Measurements from ENCODE around the gene MICALL2.

MICALL2 gene

GRCh38 chr7:1402110-1402790 lies 57.0 kb downstream of the MICALL2 start:
- no peak for DNase-seq (ENCODE audit: low read depth)
- no peak overlapping the region for H3K4me3 ChIP-seq (replicated peaks; ENCODE audit: low read depth, low read length)
- TF ChIP-seq CTCF (IDR thresholded peaks at IDR 0.05; ENCODE audit: low read length, missing control alignments): no peak

GRCh38 chr7:1401011-1401410 lies 58.3 kb downstream of the MICALL2 start:
- H3K4me3 ChIP-seq (replicated peaks; ENCODE audit: low read depth, low read length): no peak overlapping the region
- DNase-seq (ENCODE audit: low read depth): no peak
- no peak for TF ChIP-seq CTCF (IDR thresholded peaks at IDR 0.05; ENCODE audit: low read length, missing control alignments)

GRCh38 chr7:1400371-1400770 lies 58.9 kb downstream of the MICALL2 start:
- no peak overlapping the region for H3K4me3 ChIP-seq (replicated peaks; ENCODE audit: low read depth, low read length)
- no peak for TF ChIP-seq CTCF (IDR thresholded peaks at IDR 0.05; ENCODE audit: low read length, missing control alignments)
- DNase-seq (ENCODE audit: low read depth): no peak

DNA sequence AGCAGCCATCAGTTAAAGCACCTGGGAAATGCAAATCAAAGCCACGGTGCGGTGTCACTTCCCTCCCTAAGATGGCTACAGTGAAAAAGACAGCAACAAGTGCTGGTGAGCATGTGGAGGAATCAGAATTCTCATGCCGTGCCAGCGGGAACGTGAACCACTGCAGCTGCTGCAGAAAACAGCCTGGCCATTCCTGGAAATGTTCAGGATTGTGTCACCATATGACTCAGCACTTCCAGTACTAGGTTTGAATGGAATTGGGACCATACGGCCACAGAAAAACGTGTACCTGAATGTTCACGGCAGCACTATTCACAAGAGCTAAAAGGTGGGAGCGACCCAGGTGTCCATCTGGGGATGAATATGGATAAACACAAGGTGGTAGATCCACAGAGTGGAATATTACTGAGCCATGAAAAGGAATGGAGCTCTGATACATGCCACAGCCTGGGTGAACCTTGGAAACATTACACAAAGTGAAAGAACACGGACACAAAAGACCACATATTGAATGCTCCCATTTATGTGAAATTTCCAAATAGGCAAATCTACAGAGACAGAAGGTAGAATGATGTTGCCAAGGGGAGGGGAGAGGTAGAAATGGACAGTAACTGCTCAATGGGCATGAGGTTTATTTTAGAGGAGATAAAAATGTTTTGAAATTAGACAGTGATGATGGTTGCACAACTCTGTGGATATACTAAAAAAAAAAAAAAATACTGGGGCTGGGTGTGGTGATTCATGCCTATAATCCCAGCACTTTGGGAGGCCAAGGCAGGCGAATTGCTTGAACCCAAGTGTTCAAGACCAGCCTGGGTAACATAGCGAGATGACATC lies 61.6 kb downstream of the MICALL2 start:
- DNase-seq (ENCODE audit: low read depth): peak; percentile 77

GRCh38 chr7:1396195-1396594 lies 63.1 kb downstream of the MICALL2 start:
- no peak for DNase-seq (ENCODE audit: low read depth)
- no peak for TF ChIP-seq CTCF (IDR thresholded peaks at IDR 0.05; ENCODE audit: low read length, missing control alignments)
- H3K4me3 ChIP-seq (replicated peaks; ENCODE audit: low read depth, low read length): no peak overlapping the region

More for the DNA sequence above, 61.6 kb downstream of the MICALL2 start:
- H3K4me3 ChIP-seq (replicated peaks; ENCODE audit: low read depth, low read length): no peak overlapping the region
- no peak for TF ChIP-seq CTCF (IDR thresholded peaks at IDR 0.05; ENCODE audit: low read length, missing control alignments)

DNA sequence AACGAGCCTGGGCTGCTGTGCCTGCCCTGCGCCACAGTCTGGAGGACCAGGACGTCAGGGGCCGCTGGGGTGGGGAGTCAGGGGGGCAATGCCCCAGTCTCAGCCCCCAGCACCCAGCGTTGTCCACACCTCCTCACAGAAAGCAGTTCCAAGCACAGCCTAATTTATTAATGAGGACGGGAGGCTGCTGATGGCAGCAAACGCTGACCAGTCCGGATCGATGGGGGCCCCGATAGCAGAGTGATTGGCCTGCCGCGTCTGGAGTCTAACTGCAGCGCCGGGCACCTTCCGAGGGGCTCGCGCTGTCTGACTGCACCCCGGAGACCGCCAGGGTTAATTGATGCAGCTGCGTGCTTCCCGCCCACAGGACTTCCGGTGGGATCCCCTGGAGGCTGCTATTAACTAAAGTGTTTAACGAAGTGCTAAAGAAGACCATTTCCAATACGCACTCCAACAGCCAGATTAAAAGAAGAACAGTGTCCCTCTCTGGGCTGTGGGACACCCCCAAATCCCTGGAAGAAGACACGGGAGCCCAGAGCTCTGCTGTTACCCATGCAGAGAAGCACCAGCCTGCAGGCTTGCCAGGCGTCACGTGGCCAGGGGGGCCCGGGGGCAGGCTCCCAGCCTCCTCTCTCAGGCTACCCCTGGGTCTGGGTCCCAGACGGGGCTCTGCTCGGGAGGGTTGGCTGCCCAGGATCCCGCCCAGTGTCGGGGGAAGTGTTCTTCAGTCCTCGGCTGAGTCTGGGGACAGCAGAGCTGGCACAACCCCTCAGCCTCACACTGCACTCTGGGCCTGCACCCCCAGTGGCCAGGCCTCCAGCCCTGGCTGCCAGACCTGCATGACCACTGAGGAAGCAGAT lies 63.8 kb downstream of the MICALL2 start:
- no peak for TF ChIP-seq CTCF (IDR thresholded peaks at IDR 0.05; ENCODE audit: low read length, missing control alignments)
- H3K4me3 ChIP-seq (replicated peaks; ENCODE audit: low read depth, low read length): no peak overlapping the region
- no peak for DNase-seq (ENCODE audit: low read depth)
